ENCODE data around the gene ZDHHC22. TPM values are rescaled to one million over a fixed set of nuclear protein-coding genes. Genes with fewer than 3 reads are reported as not detected.
A peak's percentile ranks its signal among the peaks of the same experiment; 100 is the strongest.

Gene ZDHHC22
- total and polyA plus RNA-seq, 7 donors = 0.01 to 0.04 TPM; not detected in 5

- TF ChIP-seq CTCF (IDR thresholded peaks at IDR 0.05) = no peak
- DNase-seq = no peak
- Histone ChIP-seq H3K27ac (peak overlapping the region; percentile 98), H3K4me1 (peaks cover 86% of the 10 kb centered on the region), H3K27me3 (ENCODE audit: insufficient read depth in 3 of 3, low read length in 2 of 3) (no peaks in the 10 kb centered on the region), H3K9me3 (no peaks in the 10 kb centered on the region), H3K4me3 (peak overlapping the region; percentile 37), H3K36me3 (ENCODE audit: insufficient read depth in 1 of 2, low read depth in 1 of 2) (peaks cover 0 to 35% of the 10 kb centered on the region in 2 donors)
- intact Hi-C loops (cut with DNase I) = no loop called here
- ATAC-seq = no peak
- WGBS, 3 donors = 56 to 64% (median 60%) methylated on average over 6 of the region's 6 CpGs
These were observed 37.6 kb downstream of the ZDHHC22 start for GRCh38 chr14:77103951-77104350.

- ATAC-seq (peak; percentile 31 to 74 (median 60)), DNase-seq (no peak)
- H3K27ac ChIP-seq = peak overlapping the region; percentile 98
- H3K9me3 ChIP-seq = no peaks in the 10 kb centered on the region
- intact Hi-C loops (cut with DNase I) = no loop called here
- H3K4me1 ChIP-seq = peaks cover 81% of the 10 kb centered on the region
- no peak for TF ChIP-seq CTCF (IDR thresholded peaks at IDR 0.05)
- no peaks in the 10 kb centered on the region for H3K27me3 ChIP-seq (ENCODE audit: insufficient read depth in 3 of 3, low read length in 2 of 3)
- H3K4me3 ChIP-seq = no peak overlapping the region
- peaks cover 0 to 30% of the 10 kb centered on the region in 2 donors for H3K36me3 ChIP-seq (ENCODE audit: insufficient read depth in 1 of 2, low read depth in 1 of 2)
These were observed 38.1 kb downstream of the ZDHHC22 start for GRCh38 chr14:77103475-77103874.

GRCh38 chr14:77102154-77102553 is 39.4 kb downstream of the ZDHHC22 start:
- DNase-seq (no peak), ATAC-seq (no peak)
- 42 to 57% (median 47%) methylated on average over 4 of the region's 4 CpGs for WGBS, 3 donors
- Histone ChIP-seq H3K4me1 (peaks cover 72% of the 10 kb centered on the region), H3K4me3 (no peak overlapping the region), H3K27me3 (ENCODE audit: insufficient read depth in 3 of 3, low read length in 2 of 3) (no peaks in the 10 kb centered on the region), H3K36me3 (ENCODE audit: insufficient read depth in 1 of 2, low read depth in 1 of 2) (peaks cover 0 to 17% of the 10 kb centered on the region in 2 donors), H3K27ac (peak overlapping the region; percentile 98), H3K9me3 (no peaks in the 10 kb centered on the region)
- TF ChIP-seq CTCF (IDR thresholded peaks at IDR 0.05) = no peak
- intact Hi-C loops (cut with DNase I) = no loop called here

GRCh38 chr14:77100961-77101360 is 40.6 kb downstream of the ZDHHC22 start:
- no peak for TF ChIP-seq CTCF (IDR thresholded peaks at IDR 0.05)
- Histone ChIP-seq H3K4me1 (peaks cover 67% of the 10 kb centered on the region), H3K4me3 (peak overlapping the region; percentile 66), H3K27me3 (ENCODE audit: insufficient read depth in 3 of 3, low read length in 2 of 3) (no peaks in the 10 kb centered on the region), H3K9me3 (no peaks in the 10 kb centered on the region), H3K36me3 (ENCODE audit: insufficient read depth in 1 of 2, low read depth in 1 of 2) (peaks cover 0 to 5% of the 10 kb centered on the region in 2 donors), H3K27ac (peak overlapping the region; percentile 98)
- DNase-seq (no peak), ATAC-seq (no peak)
- intact Hi-C loops (cut with DNase I) = no loop called here
- WGBS, 3 donors = 40 to 71% (median 49%) methylated on average over 3 of the region's 3 CpGs

Measured in psoas muscle (tissue), 8 donors.